BJ (cell line): ENCODE measurements around the gene NRM. TPM values are rescaled to one million over a fixed set of nuclear protein-coding genes. Genes with fewer than 3 reads are reported as not detected.

Source experiments
- CTCF ChIA-PET: fragments of 350-600 bp; formaldehyde crosslinking; extraction: SDS; loops from one replicate; lab custom pipeline; 2021; ENCODE audit warnings: antibody characterized with exemption, inconsistent platforms; lab: Yijun Ruan, JAX
- POLR2A ChIA-PET: fragments of 300-600 bp; sonication (Branson Sonifier 250); formaldehyde crosslinking; extraction: SDS; loops from one replicate; lab custom pipeline; 2021; ENCODE audit warnings: antibody characterized with exemption; lab: Charles Lee
- DNase-seq: peaks from one replicate; pipeline ENCODE4 v3.0.0-alpha.2; 2011; ENCODE audit warnings: low read depth
- H3K27me3 ChIP-seq: 2 replicates; pipeline ENCODE4 v1.6.0; 2011; ENCODE audit warnings: low read length; ENCODE audit not compliant: control insufficient read depth, insufficient read depth
- H3K36me3 ChIP-seq: 2 replicates; pipeline ENCODE4 v1.5.1; 2011; ENCODE audit warnings: low read length; ENCODE audit not compliant: control insufficient read depth, insufficient read depth
- H3K4me3 ChIP-seq: 2 replicates; pipeline ENCODE4 v1.5.1; 2011; ENCODE audit warnings: low read depth, mild to moderate bottlenecking, control low read depth, low read length
- polyA plus RNA-seq: library from polyadenylated mRNA; depleted of rRNA; stranded (reverse); fragments of >200 nt; gene quantifications from 2 replicates; pipeline ENCODE4 v1.2.3, GENCODE V29; 2011
- TF ChIP-seq, protein P1 (sequence below): IDR thresholded peaks from 2 replicates; pipeline ENCODE4 v1.5.1; 2011; ENCODE audit warnings: low read depth, mild to moderate bottlenecking, control low read depth, inconsistent platforms, low read length, moderate library complexity; ENCODE audit not compliant: insufficient read depth

NRM gene
- polyA plus RNA-seq, 1 experiment: 19.7 TPM

DNA sequence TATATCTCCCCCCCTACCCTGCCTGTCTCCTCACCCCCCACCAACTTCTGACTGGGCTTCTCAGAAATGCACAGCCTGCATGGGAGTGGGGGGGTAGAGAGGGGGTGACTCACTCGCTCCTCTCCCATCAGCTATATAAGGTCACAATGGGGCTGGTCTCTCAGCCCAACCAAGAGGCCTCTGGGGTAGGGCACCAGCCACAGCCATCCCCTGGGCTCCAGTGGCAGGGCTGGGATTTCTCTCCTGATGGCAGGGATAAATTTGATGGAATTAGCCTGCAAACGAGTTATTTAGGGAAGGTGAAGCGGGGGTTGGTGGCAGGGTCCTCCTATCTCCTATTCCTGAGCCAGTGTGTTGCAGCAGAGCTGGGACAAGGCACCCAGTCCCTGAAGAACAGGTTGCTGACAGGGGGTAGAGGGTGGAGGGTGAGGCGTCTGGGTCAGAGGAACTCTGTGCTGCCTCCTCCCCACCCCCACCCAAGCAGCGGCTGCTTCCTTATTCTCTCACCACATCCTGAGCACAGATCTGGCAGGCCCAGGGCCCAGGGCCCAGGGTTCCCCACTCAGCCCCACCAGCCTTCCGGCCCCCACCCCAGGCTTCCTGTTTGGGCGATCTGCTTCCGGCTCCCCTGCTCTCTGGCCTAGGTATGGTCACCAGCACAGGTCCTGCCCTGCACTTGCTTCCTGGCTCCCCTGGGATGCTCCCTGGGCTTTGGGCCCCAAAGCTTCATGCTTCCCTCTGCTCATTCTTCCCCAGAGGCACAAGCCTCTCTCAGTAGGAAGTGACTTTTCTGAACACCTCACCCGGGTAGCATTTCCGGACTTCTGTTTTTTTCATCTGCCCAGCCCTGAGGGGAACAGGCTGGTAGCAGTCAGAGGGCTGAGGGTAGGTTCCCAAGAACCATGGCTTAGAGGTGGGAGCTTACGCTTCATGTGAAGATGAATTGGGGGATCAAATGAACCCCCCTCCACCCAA is 8.4 kb downstream of the NRM start:
- H3K36me3 ChIP-seq: peaks cover 15% of the 10 kb centered on the region
- POLR2A ChIA-PET: interaction anchor here (1.0 kb wide), 1 partner anchor 39 kb away, joined by 4 read pairs; no protein-coding TSS in a partner anchor
- peak overlapping the region; percentile 87 for H3K4me3 ChIP-seq
- TF ChIP-seq, protein P1, sequence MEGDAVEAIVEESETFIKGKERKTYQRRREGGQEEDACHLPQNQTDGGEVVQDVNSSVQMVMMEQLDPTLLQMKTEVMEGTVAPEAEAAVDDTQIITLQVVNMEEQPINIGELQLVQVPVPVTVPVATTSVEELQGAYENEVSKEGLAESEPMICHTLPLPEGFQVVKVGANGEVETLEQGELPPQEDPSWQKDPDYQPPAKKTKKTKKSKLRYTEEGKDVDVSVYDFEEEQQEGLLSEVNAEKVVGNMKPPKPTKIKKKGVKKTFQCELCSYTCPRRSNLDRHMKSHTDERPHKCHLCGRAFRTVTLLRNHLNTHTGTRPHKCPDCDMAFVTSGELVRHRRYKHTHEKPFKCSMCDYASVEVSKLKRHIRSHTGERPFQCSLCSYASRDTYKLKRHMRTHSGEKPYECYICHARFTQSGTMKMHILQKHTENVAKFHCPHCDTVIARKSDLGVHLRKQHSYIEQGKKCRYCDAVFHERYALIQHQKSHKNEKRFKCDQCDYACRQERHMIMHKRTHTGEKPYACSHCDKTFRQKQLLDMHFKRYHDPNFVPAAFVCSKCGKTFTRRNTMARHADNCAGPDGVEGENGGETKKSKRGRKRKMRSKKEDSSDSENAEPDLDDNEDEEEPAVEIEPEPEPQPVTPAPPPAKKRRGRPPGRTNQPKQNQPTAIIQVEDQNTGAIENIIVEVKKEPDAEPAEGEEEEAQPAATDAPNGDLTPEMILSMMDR: no peak
- CTCF ChIA-PET: interaction anchor here (0.9 to 17.2 kb wide), 3 partner anchors 8 to 62 kb away, joined by 3 to 387 read pairs (median 3); partner anchors contain the start of genes IER3, MDC1 and TUBB
- peak; percentile 58 for DNase-seq
- H3K27me3 ChIP-seq: no peaks in the 10 kb centered on the region

DNA sequence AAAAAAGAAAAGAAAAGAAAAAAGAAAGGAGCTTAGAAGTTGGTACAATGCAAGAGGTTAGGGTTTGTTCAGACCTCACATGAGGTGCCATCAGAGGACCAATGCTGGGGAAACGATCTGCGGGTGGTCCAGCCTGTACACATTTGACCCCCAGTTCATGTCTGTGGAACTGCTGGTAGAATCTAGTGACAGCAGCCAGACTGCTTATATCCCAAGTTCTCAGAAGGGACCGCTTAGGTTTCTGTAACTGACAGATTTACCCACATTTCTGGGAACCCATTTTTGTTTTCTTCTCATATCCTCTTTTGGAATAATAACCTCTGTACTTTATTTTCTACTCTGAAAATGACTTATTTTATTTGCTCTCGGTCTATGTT is 9.0 kb downstream of the NRM start:
- Histone ChIP-seq H3K4me3 (peak overlapping the region; percentile 87), H3K27me3 (no peaks in the 10 kb centered on the region), H3K36me3 (peaks cover 18% of the 10 kb centered on the region)
- ChIA-PET POLR2A (interaction anchor here (0.6 to 1.0 kb wide), 2 partner anchors 40 to 196 kb away, joined by 3 to 4 read pairs; no protein-coding TSS in a partner anchor), CTCF (interaction anchor here (1.3 to 17.2 kb wide), 4 partner anchors 10 to 233 kb away, joined by 3 to 387 read pairs (median 4); partner anchors contain the start of genes DHX16, MDC1, TUBB and VARS2)
- no peak for DNase-seq
- TF ChIP-seq, protein P1: no peak

DNA sequence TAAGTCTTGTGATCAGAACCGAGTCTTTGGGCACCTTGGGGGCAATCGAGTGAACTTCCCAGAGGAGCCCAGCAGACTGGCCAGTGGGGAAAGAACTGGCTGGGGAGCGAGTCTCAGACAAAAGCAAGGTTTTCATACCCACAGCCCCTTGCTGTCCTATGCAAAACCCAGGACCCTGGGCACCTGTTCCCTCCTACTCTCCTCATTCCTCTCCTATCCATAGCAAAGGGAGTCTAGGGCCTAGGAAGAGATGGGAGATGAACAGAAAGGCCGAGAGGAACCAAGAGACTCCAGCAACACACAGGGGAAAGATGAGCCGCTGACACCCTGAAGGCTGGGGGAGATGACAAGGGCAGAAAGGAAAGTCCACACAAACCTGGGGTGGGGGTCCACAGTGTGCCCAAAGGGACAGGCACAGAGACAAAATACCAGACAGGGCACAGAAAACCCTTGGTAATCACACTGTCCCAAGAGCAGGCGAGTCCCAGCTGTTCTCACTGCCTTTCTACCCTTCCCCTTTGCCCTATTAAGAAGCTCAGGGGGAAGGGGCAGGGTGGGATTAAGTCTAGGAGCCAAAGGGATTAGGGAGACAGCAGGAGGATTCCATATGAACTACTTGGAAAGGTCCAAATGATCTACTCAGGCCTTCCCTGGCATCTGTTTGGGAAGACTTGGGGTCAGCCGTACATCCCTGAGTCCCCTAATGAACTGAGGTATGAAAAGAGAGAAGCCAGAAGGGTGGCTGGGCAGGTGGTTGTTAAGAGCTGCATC is 10.8 kb downstream of the NRM start:
- H3K27me3 ChIP-seq: no peaks in the 10 kb centered on the region
- POLR2A ChIA-PET: no interaction called here
- CTCF ChIA-PET: interaction anchor here (0.7 to 17.2 kb wide), 12 partner anchors 8 to 197 kb away, joined by 3 to 387 read pairs (median 7); partner anchors contain the start of genes DHX16, FLOT1, MDC1 and NRM
- TF ChIP-seq, protein P1: no peak
- no peak for DNase-seq
- peak overlapping the region; percentile 9; the same call in 1 of the 2 replicates for H3K4me3 ChIP-seq
- peaks cover 25% of the 10 kb centered on the region for H3K36me3 ChIP-seq

DNA sequence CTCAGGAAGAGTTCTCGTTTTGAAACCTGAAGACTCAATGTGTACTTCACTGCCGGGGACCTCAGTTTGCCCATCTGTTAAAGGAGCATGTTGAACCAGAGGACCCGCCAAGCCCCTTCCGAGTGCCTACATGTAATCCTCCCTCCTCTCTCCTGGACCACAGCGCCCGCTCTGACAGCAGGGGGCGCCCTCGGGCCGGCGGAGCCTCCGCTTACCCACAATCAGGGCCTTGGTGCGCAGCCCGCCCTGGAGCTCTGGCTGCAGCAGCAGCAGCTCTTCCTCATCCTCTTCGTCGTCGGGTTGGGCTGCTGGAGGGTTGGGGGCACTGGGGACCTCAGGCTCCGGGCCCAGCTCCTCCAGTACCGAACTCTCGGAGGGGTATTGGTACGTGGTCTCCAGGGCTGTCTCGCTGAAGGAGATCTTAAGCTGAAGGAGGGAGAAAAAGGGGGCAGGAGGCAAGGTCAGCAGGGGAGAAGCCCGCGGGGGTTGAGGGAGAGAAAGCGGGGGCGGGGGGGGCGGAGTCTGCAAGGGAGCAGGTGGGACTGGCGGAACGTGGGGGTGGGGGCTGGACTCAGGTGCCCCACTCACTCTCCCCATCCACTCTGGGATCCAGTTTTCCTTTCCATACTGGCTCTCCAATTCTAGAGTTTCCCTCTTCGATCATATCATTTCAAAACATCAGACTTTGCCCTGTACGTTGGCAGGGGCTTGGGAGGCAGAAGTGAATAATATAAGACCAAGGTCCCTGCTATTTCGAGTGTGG is 11.6 kb downstream of the NRM start:
- H3K27me3 ChIP-seq: no peaks in the 10 kb centered on the region
- ChIA-PET POLR2A (interaction anchor here (0.5 kb wide), 1 partner anchor 53 kb away, joined by 5 read pairs; the partner anchor contains the start of gene ATAT1), CTCF (interaction anchor here (0.6 to 17.2 kb wide), 35 partner anchors 9 to 851 kb away, joined by 3 to 387 read pairs (median 4); partner anchors contain the start of genes FLOT1, IER3, MDC1 and NRM)
- no peak overlapping the region; the same call in 1 of the 2 replicates for H3K4me3 ChIP-seq
- DNase-seq: no peak
- TF ChIP-seq, protein P1: peak; percentile 97
- H3K36me3 ChIP-seq: peaks cover 23% of the 10 kb centered on the region
